Fibroblast of mammary gland (primary cell): Measurements from ENCODE around the gene ALKBH8.
"Not testable (repeated sequence)": the region's sequence is repeated elsewhere in the genome, so short reads cannot be mapped to it uniquely, and the experiment has no call there.

Experiments
- DNase-seq: peaks from one replicate; pipeline ENCODE4 v3.0.0-alpha.2; 2010; ENCODE audit warnings: low read depth
- H3K4me3 ChIP-seq: 2 replicates; pipeline ENCODE4 v1.5.1; 2011; ENCODE audit warnings: low read depth, mild to moderate bottlenecking, low read length, moderate library complexity; ENCODE audit not compliant: control insufficient read depth
- CTCF ChIP-seq: conservative IDR thresholded peaks from 2 replicates; pipeline ENCODE4 v1.5.1; 2011; ENCODE audit warnings: low read depth, low read length, inconsistent platforms; ENCODE audit not compliant: control insufficient read depth, insufficient read depth

Gene ALKBH8

DNA sequence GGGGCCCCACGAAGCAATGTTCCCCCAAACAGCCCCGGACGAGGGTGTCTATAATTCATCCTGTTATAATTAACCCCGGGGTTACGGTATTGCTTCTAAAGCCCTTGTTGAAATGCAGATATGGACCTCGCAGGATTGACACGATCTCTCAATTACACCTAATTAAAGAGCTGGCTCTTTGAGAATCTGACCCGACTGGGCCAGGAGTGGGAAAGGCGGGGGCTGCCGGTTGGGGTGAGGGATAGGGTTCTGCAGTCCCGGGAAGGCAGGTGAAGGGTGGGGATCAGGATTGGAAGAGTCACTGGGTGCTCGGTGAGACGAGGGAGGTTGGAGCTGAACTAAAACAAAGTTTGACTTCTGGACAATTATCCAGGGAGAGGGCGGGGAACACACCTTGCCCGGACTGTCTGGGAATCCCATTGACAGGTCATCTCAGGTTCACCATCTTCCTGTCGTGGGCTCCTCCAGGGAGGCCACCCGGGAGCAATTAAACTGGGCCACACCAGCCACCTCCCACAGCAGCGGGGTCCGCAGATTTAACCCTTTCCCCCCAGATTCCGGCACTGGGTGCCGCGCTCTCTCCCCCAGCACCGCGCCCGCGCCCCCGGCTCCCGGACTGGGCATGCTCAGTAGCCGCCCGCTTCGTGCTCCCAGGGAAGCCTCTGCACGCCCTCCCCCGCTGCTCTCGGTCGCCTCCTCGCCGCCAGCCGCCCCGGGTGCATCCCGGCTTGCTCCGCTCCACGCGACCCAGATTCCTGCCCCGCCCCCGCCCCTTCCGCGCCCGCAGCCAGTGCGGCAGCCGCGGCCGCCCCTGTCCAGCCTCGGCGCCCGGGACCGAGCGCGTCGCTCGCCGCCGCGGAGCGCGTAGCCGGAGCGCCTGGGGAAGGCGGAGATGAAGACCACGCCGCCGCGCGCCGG, 25.2 kb upstream of the ALKBH8 start, which contains the start of gene ELMOD1:
TSS of gene ELMOD1 (plus strand) at position 688 of the 918 bp plus-strand sequence. CDS start 27,043 bp downstream, outside the sequence.
- no peak for TF ChIP-seq CTCF
- DNase-seq: peak; percentile 19
- H3K4me3 ChIP-seq: peak within 1 kb of the TSS; percentile 51

DNA sequence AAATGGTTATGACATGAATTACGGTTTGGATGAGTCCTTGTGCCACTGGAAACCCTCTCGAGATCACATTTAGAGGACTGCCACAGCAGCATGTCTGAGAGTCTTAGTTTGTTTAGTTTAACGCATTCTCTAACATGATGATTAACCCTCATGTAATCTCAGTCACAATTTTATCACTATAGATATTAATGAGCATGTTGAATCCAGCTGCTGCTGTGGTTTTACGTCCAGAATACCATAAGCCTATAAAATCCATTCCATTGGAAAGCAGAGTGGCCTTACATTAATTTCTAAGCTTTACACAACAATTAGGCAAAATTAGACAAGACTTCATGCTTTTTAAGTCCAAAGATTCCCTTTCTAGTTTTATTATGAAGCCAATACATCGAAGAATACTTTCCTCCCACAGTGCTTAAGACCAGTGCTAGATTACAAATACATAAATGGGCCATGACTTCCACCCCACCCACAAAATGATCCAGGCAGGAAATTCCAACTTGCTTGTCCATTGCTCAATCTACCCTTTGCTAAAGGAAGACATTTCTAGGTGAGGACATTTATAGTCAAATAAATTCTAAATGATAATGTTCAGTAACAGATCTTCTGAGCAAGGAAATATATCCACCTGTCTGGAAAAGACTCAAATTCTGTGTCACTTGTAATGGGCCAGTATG, 21.9 kb upstream of the ALKBH8 start:
- TF ChIP-seq CTCF: no peak
- DNase-seq: peak; percentile 10
- H3K4me3 ChIP-seq: no peak overlapping the region

- no peak overlapping the region for H3K4me3 ChIP-seq
- no peak for TF ChIP-seq CTCF
- peak; percentile 37 for DNase-seq
These were observed 18.2 kb upstream of the ALKBH8 start for GRCh38 chr11:107583629-107584195.

- TF ChIP-seq CTCF: no peak
- DNase-seq: no peak
- no peak overlapping the region for H3K4me3 ChIP-seq
These were observed 15.6 kb upstream of the ALKBH8 start for GRCh38 chr11:107581147-107581546.

DNA sequence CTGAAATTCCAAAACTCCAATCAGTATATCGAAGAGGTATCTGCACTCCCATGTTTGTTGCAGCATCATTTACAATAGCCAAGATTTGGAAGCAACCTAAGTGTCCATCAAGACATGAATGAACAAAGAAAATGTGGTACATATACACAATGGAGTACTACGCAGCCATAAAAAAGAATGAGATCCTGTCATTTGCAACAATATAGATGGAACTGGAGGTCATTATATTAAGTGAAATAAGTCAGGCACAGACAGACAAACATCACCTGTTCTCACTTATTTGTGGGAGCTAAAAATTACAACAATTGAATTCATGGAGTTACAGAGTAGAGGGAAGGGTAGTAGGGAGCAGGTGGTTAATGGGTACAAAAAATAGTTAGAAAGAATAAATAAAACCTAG, 13.6 kb upstream of the ALKBH8 start:
- not testable (repeated sequence) for DNase-seq, H3K4me3 ChIP-seq

DNA sequence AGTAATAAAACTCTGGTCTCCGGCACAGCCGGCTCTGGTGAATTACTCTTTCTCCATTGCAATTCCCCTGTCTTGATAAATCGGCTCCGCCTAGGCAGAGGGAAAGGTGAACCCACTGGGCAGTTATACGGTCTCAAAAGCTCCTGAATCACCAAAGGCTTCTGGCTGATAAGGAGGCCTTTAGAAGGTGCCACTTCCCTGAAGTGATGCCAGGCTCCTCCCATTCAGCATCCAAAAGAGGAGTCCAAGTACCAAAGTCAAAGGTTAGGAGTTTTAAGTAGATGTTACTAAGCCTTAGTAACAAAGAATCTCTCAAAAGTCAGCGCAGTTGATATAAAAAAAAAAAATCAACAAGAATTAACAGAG, 11.8 kb upstream of the ALKBH8 start:
- no peak for DNase-seq
- TF ChIP-seq CTCF: no peak
- H3K4me3 ChIP-seq: no peak overlapping the region
